GM12878 (cell line): ENCODE data around the gene POC5. TPM values are rescaled to one million over a fixed set of nuclear protein-coding genes. Genes with fewer than 3 reads are reported as not detected.

Source experiments
- ATAC-seq: fragments of 200-7000 bp; cut with Tn5 transposase; 3 replicates; pipeline ENCODE4 v1.9.1; 2020; ENCODE audit warnings: mild to moderate bottlenecking, moderate library complexity
- BruUV-seq: library from RNA; stranded (reverse); fragments of 400-500 nt; replicated peaks from 2 replicates; lab custom pipeline; 2021; lab: Mats Ljungman, UMichigan
- CTCF ChIA-PET: fragments of 300-600 bp; sonication (Branson Sonifier 250); formaldehyde crosslinking; extraction: SDS; loops from one replicate; lab custom pipeline; 2021; ENCODE audit warnings: inconsistent platforms; lab: Yijun Ruan, JAX
- POLR2A ChIA-PET: fragments of 350-600 bp; formaldehyde crosslinking; extraction: SDS; loops from one replicate; lab custom pipeline; 2021; ENCODE audit warnings: inconsistent platforms; lab: Charles Lee
- RAD21 ChIA-PET: fragments of 300-600 bp; sonication (Branson Sonifier 250); formaldehyde crosslinking; loops from one replicate; lab custom pipeline; 2023; ENCODE audit warnings: antibody characterized with exemption; ENCODE audit not compliant: unreplicated experiment; lab: Charles Lee
- SMC1A ChIA-PET: fragments of 300-600 bp; sonication (Branson Sonifier 250); formaldehyde crosslinking; loops from one replicate; lab custom pipeline; 2023; ENCODE audit not compliant: unreplicated experiment, uncharacterized antibody; lab: Charles Lee
- DNase-seq: peaks from one replicate; pipeline ENCODE4 v3.0.0-alpha.2; 2011; ENCODE audit warnings: low read depth, low spot score
- FAIRE-seq: peaks from 3 replicates; lab custom pipeline; 2011; peaks lifted over from hg19 to GRCh38; lab: Jason Lieb, UNC
- H2AFZ ChIP-seq: 2 replicates; pipeline ENCODE4 v1.6.0; 2011; ENCODE audit warnings: low read depth, low read length, control low read depth; ENCODE audit not compliant: control insufficient read depth
- H3K27ac ChIP-seq: 2 replicates; pipeline ENCODE4 v1.5.1; 2011; ENCODE audit warnings: control low read depth; ENCODE audit not compliant: control insufficient read depth, insufficient read depth
- H3K27me3 ChIP-seq, 2 experiments: replicated peaks in 1 of 2; 2 replicates each; pipeline versions ENCODE4 v1.6.0 to v1.6.1; 2011; ENCODE audit warnings: low read length in 1 of 2; ENCODE audit not compliant: control insufficient read depth in 2 of 2, insufficient read depth in 2 of 2
- H3K36me3 ChIP-seq, 2 experiments: 2 replicates each; pipeline ENCODE4 v1.5.1; 2011; ENCODE audit warnings: low read length in 1 of 2; ENCODE audit not compliant: control insufficient read depth in 2 of 2, insufficient read depth in 2 of 2
- H3K4me1 ChIP-seq: 2 replicates; pipeline ENCODE4 v1.6.1; 2011; ENCODE audit warnings: mild to moderate bottlenecking, low read length, moderate library complexity, mixed read lengths; ENCODE audit not compliant: control insufficient read depth, insufficient read depth
- H3K4me2 ChIP-seq: 2 replicates; pipeline ENCODE4 v1.6.0; 2011; ENCODE audit warnings: control low read depth; ENCODE audit not compliant: control insufficient read depth, insufficient read depth
- H3K4me3 ChIP-seq: fragments of 200-600 bp; sonication (generic); 2 replicates; pipeline ENCODE4 v1.5.1; 2016
- H3K79me2 ChIP-seq: 2 replicates; pipeline ENCODE4 v1.6.0; 2011; ENCODE audit warnings: low read length; ENCODE audit not compliant: control insufficient read depth, insufficient read depth
- H3K9ac ChIP-seq: 2 replicates; pipeline ENCODE4 v1.8.0; 2011; ENCODE audit warnings: low read length, control low read depth, mixed read lengths; ENCODE audit not compliant: control insufficient read depth, insufficient read depth
- H3K9me3 ChIP-seq: replicated peaks from 3 replicates; pipeline ENCODE4 v1.5.1; 2011; ENCODE audit warnings: mild to moderate bottlenecking, low read length; ENCODE audit not compliant: control insufficient read depth, insufficient read depth
- H4K20me1 ChIP-seq: 2 replicates; pipeline ENCODE4 v1.6.0; 2011; ENCODE audit not compliant: control insufficient read depth, insufficient read depth
- ASH2L ChIP-seq: fragments of 300-600, 200-600 bp; sonication (generic); IDR thresholded peaks from 2 replicates; pipeline ENCODE4 v1.6.1; 2017; ENCODE audit warnings: low read depth, mild to moderate bottlenecking, borderline replicate concordance
- EED ChIP-seq: sonication (generic); IDR thresholded peaks from 2 replicates; pipeline ENCODE4 v1.6.1; 2016; ENCODE audit warnings: antibody characterized with exemption, low read depth
- IKZF2 ChIP-seq, 2 experiments: fragments of 450-650 bp; IDR thresholded peaks; 2 replicates each; pipeline ENCODE4 v1.6.1; 2017; ENCODE audit warnings: mild to moderate bottlenecking in 2 of 2, moderate library complexity in 2 of 2
- MEF2B ChIP-seq: fragments of 450-650 bp; IDR thresholded peaks from 2 replicates; pipeline ENCODE4 v1.6.1; 2018; ENCODE audit warnings: mild to moderate bottlenecking, moderate library complexity; ENCODE audit not compliant: partially characterized antibody, poor library complexity, severe bottlenecking
- NFYB ChIP-seq: IDR thresholded peaks from 2 replicates; pipeline ENCODE4 v1.6.1; 2011; ENCODE audit warnings: low read depth, mild to moderate bottlenecking, low read length, improper control_type of control experiment, moderate library complexity; ENCODE audit not compliant: insufficient read depth
- RELA ChIP-seq: fragments of 450-650 bp; IDR thresholded peaks from 2 replicates; pipeline ENCODE4 v1.8.0; 2014; ENCODE audit warnings: borderline replicate concordance; ENCODE audit not compliant: partially characterized antibody
- RUNX3 ChIP-seq: IDR thresholded peaks from 2 replicates; pipeline ENCODE4 v1.6.1; 2012; ENCODE audit warnings: low read length, inconsistent platforms
- ZNF207 ChIP-seq: fragments of 450-650 bp; IDR thresholded peaks from 2 replicates; pipeline ENCODE4 v1.6.1; 2014; ENCODE audit warnings: antibody characterized with exemption, mild to moderate bottlenecking, borderline replicate concordance
- ZNF274 ChIP-seq: IDR thresholded peaks from one replicate; pipeline ENCODE4 v1.8.0; 2011; ENCODE audit not compliant: insufficient read length, insufficient read depth
- ZZZ3 ChIP-seq: IDR thresholded peaks from 2 replicates; pipeline ENCODE4 v1.6.1; 2011; ENCODE audit warnings: low read depth; ENCODE audit not compliant: control insufficient read depth, insufficient read length
- WGBS: methylation state at CpG from one replicate; pipeline ENCODE4 v1.1.6; 2016; ENCODE audit warnings: low lambda C conversion rate; ENCODE audit not compliant: insufficient replicate concordance, insufficient coverage; ENCODE audit errors: missing lambda C conversion rate; 5-methylcytosine and 5-hydroxymethylcytosine counted together
- in situ Hi-C: fragments of 300-500 bp; cut with MboI; formaldehyde crosslinking; loops from 9 replicates; pipeline ENCODE4 v1.14.3; 2018; ENCODE audit warnings: mixed read lengths
- intact Hi-C: fragments of 100-400 bp; cut with micrococcal nuclease; formaldehyde crosslinking; loops from one replicate; pipeline ENCODE4 v1.14.2; 2022; ENCODE audit not compliant: unreplicated experiment
- polyA plus RNA-seq, 11 experiments: library from polyadenylated mRNA; depleted of rRNA in 4 of 11; unstranded in 6 of 11; stranded (reverse) in 5 of 11; fragments of >200 nt; fragmentation: Nextera tagmentation in 4 of 11; fragmentation: Illumina TruSeq in 1 of 11; extraction: Ambion mirVana in 4 of 11; extraction: Trizol in 1 of 11; gene quantifications; 1 replicate in 1 of 11; 2 replicates in 10 of 11; pipeline versions ENCODE4 v1.2.1 to v1.2.3, GENCODE V29; 2011 to 2016; ENCODE audit warnings: inconsistent platforms in 2 of 11, missing spikeins in 2 of 11, low read depth in 1 of 11
- total RNA-seq, 4 experiments: library from RNA; depleted of rRNA in 3 of 4; stranded (reverse); fragments of >200 nt in 3 of 4; fragmentation: Illumina TruSeq in 1 of 4; extraction: Trizol in 1 of 4; gene quantifications; 2 replicates each; pipeline versions ENCODE4 v1.2.1 to v1.2.3, GENCODE V29; 2013 to 2021
- TF ChIP-seq, protein P1 (sequence below): fragments of 450-650 bp; IDR thresholded peaks from 2 replicates; pipeline ENCODE4 v1.6.1; 2016; ENCODE audit warnings: mild to moderate bottlenecking

Gene POC5
- total and polyA plus RNA-seq, 10 of the 15 experiments (the other 5 are each of a cell fraction or from before 2014, with no cell fraction given), result 13.1 to 25.6 (median 21.8) TPM

DNA sequence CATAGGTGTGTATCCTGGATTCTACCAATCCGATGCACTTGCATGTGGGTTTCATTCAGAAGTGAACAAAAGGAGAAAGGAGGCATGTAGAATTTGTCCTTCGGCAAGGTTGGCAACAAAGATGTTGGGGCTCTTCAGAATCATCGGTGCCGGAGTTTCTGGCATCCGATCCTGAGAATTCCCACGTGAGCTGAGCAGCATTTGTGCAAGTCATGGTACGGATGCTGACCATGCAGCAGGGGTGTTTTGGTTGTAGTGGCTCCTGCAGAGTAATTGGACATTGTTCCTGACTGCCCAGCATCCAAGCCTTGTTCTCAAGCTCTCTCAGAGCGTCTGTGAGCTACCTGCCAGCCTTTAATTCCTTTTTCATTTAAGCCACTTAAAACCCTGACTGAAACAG lies 19.0 kb upstream of the POC5 start:
- no peak for DNase-seq
- intact Hi-C loops, result loop anchor here (10.0 kb wide), 2 partner anchors 149 to 339 kb away; no protein-coding TSS in a partner anchor
- no TSS peak for BruUV-seq
- ChIA-PET CTCF (interaction anchor here (0.9 to 4.1 kb wide), 7 partner anchors 10 to 807 kb away, joined by 3 to 43 read pairs (median 8); no protein-coding TSS in a partner anchor), RAD21 (interaction anchor here (0.8 to 2.3 kb wide), 3 partner anchors 149 to 439 kb away, joined by 3 to 21 read pairs (median 6); no protein-coding TSS in a partner anchor), POLR2A (no interaction called here), SMC1A (interaction anchor here (0.6 to 3.5 kb wide), 7 partner anchors 9 to 524 kb away, joined by 3 to 30 read pairs (median 4); no protein-coding TSS in a partner anchor)
- H3K4me3 ChIP-seq, result no peak overlapping the region
- H2AFZ ChIP-seq, result no peak overlapping the region
- no peak overlapping the region for H3K9ac ChIP-seq
- no peaks in the 10 kb centered on the region for H3K4me1 ChIP-seq
- no peaks in the 10 kb centered on the region for H3K36me3 ChIP-seq
- no peak overlapping the region for H3K4me2 ChIP-seq
- TF ChIP-seq NFYB, result no peak
- TF ChIP-seq ZNF274, result no peak
- TF ChIP-seq, protein P1, sequence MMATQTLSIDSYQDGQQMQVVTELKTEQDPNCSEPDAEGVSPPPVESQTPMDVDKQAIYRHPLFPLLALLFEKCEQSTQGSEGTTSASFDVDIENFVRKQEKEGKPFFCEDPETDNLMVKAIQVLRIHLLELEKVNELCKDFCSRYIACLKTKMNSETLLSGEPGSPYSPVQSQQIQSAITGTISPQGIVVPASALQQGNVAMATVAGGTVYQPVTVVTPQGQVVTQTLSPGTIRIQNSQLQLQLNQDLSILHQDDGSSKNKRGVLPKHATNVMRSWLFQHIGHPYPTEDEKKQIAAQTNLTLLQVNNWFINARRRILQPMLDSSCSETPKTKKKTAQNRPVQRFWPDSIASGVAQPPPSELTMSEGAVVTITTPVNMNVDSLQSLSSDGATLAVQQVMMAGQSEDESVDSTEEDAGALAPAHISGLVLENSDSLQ, result no peak
- TF ChIP-seq ZZZ3, result no peak
- TF ChIP-seq RELA, result no peak
- TF ChIP-seq RUNX3, result no peak
- no peak for TF ChIP-seq ZNF207
- TF ChIP-seq EED, result no peak
- no peak for TF ChIP-seq ASH2L
- TF ChIP-seq MEF2B, result no peak
- TF ChIP-seq IKZF2 (IDR thresholded peaks at IDR 0.05), result no peak
- H3K9me3 ChIP-seq, result no peaks in the 10 kb centered on the region
- in situ Hi-C loops, result loop anchor here (5.0 to 10.0 kb wide), 2 partner anchors 439 to 516 kb away; no protein-coding TSS in a partner anchor
- no peak for FAIRE-seq
- H4K20me1 ChIP-seq, result no peaks in the 10 kb centered on the region
- H3K27ac ChIP-seq, result no peak overlapping the region
- H3K27me3 ChIP-seq, result no peaks in the 10 kb centered on the region
- WGBS, result 64% methylated on average over 8 of the region's 8 CpGs
- no peaks in the 10 kb centered on the region for H3K79me2 ChIP-seq
- no peak for ATAC-seq
